ENCODE data around the gene NRL.

DNA sequence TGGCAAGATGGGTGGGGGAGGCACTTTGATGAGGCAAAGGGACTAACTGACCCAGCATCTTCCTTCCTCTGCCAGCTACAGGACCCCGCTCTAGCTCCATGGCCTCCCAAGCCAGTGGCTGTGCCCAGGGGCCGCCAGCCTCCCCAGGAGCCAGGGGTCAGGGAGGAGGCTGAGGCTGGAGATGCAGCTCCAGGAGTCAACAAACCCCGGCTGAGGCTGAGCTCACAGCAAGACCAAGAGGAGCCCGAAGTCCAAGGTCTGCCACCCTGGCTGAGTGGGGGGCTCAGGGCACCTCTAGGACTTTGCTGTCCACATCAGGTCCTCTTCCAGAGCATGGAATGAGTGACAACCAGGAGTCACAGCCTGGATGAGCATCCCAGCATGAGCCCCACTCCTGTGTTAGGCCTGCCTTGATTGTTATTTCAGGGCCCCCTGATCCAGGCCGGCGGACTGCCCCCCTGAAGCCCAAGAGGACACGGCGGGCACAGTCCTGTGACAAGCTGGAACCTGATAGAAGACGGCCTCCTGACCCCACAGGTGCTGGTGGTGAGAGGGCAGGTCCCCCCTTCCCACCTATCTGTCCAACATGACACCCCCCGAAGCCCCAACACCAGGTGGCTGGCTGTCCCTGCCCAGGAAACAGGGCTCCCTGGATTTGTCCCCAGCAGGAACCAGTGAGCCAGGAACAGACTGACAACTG lies 45.9 kb downstream of the NRL start:
- TF ChIP-seq, protein P1, sequence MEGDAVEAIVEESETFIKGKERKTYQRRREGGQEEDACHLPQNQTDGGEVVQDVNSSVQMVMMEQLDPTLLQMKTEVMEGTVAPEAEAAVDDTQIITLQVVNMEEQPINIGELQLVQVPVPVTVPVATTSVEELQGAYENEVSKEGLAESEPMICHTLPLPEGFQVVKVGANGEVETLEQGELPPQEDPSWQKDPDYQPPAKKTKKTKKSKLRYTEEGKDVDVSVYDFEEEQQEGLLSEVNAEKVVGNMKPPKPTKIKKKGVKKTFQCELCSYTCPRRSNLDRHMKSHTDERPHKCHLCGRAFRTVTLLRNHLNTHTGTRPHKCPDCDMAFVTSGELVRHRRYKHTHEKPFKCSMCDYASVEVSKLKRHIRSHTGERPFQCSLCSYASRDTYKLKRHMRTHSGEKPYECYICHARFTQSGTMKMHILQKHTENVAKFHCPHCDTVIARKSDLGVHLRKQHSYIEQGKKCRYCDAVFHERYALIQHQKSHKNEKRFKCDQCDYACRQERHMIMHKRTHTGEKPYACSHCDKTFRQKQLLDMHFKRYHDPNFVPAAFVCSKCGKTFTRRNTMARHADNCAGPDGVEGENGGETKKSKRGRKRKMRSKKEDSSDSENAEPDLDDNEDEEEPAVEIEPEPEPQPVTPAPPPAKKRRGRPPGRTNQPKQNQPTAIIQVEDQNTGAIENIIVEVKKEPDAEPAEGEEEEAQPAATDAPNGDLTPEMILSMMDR (IDR thresholded peaks at IDR 0.05), result no peak
- no peak for TF ChIP-seq POLR2A (IDR thresholded peaks at IDR 0.05)
